Stimulated activated memory B cell treated with anti-CD40 and anti-IgM and Interleukin-4, amounts not matched to agents 10 μg/mL and 1 μg/mL and 100 μg/mL, for 72 hours (primary cell): ENCODE measurements around the gene STXBP5L.
A peak's percentile ranks its signal among the peaks of the same experiment; 100 is the strongest.
"Not testable (repeated sequence)": the region's sequence is repeated elsewhere in the genome, so short reads cannot be mapped to it uniquely, and the experiment has no call there.

Source experiments
- ATAC-seq: fragments of 150-1000 bp; cut with Tn5 transposase; 2 replicates; pipeline ENCODE4 v1.10.0; 2021
- H3K27ac Mint-ChIP-seq: one replicate; pipeline ENCODE4 v1.8.0; 2022; ENCODE audit warnings: mild to moderate bottlenecking, mixed read lengths
- H3K27me3 Mint-ChIP-seq: one replicate; pipeline ENCODE4 v1.8.0; 2022; ENCODE audit warnings: mixed read lengths
- H3K36me3 Mint-ChIP-seq: one replicate; pipeline ENCODE4 v1.8.0; 2022; ENCODE audit warnings: mixed read lengths
- H3K4me1 Mint-ChIP-seq: one replicate; pipeline ENCODE4 v1.8.0; 2022; ENCODE audit warnings: mixed read lengths
- H3K4me3 Mint-ChIP-seq: one replicate; pipeline ENCODE4 v1.8.0; 2022; ENCODE audit warnings: mild to moderate bottlenecking, moderate library complexity, mixed read lengths
- H3K9me3 Mint-ChIP-seq: one replicate; pipeline ENCODE4 v1.8.0; 2022; ENCODE audit warnings: mixed read lengths

STXBP5L gene

GRCh38 chr3:121111914-121112612, 204.1 kb downstream of the STXBP5L start:
- Mint-ChIP-seq H3K27ac (no peak overlapping the region), H3K4me1 (no peaks in the 10 kb centered on the region), H3K27me3 (no peaks in the 10 kb centered on the region), H3K4me3 (no peak overlapping the region), H3K9me3 (peaks cover 9% of the 10 kb centered on the region), H3K36me3 (no peaks in the 10 kb centered on the region)
- no peak for ATAC-seq

- Mint-ChIP-seq H3K4me1 (no peaks in the 10 kb centered on the region), H3K27ac (no peak overlapping the region), H3K36me3 (no peaks in the 10 kb centered on the region), H3K4me3 (no peak overlapping the region), H3K9me3 (no peaks in the 10 kb centered on the region), H3K27me3 (no peaks in the 10 kb centered on the region)
- ATAC-seq, result no peak
Observed at GRCh38 chr3:121126033-121126706, 218.2 kb downstream of the STXBP5L start.

- H3K9me3 Mint-ChIP-seq, result no peaks in the 10 kb centered on the region
- no peaks in the 10 kb centered on the region for H3K4me1 Mint-ChIP-seq
- H3K27ac Mint-ChIP-seq, result no peak overlapping the region
- H3K36me3 Mint-ChIP-seq, result no peaks in the 10 kb centered on the region
- no peak for ATAC-seq
- H3K4me3 Mint-ChIP-seq, result no peak overlapping the region
- H3K27me3 Mint-ChIP-seq, result no peaks in the 10 kb centered on the region
Observed at GRCh38 chr3:121126707-121127035, 218.7 kb downstream of the STXBP5L start.

GRCh38 chr3:121152573-121152972, 244.6 kb downstream of the STXBP5L start:
- H3K4me3 Mint-ChIP-seq, result no peak overlapping the region
- H3K27me3 Mint-ChIP-seq, result no peaks in the 10 kb centered on the region
- H3K9me3 Mint-ChIP-seq, result peaks cover 3% of the 10 kb centered on the region
- ATAC-seq, result no peak
- no peaks in the 10 kb centered on the region for H3K4me1 Mint-ChIP-seq
- no peaks in the 10 kb centered on the region for H3K36me3 Mint-ChIP-seq
- H3K27ac Mint-ChIP-seq, result no peak overlapping the region

- Mint-ChIP-seq H3K9me3 (peaks cover 1% of the 10 kb centered on the region), H3K4me1 (no peaks in the 10 kb centered on the region), H3K27me3 (no peaks in the 10 kb centered on the region), H3K4me3 (no peak overlapping the region), H3K27ac (no peak overlapping the region), H3K36me3 (no peaks in the 10 kb centered on the region)
- ATAC-seq, result no peak
Observed at GRCh38 chr3:121153851-121154250, 245.8 kb downstream of the STXBP5L start.

GRCh38 chr3:121155028-121155427, 247.0 kb downstream of the STXBP5L start:
- Mint-ChIP-seq H3K9me3 (no peaks in the 10 kb centered on the region), H3K27me3 (no peaks in the 10 kb centered on the region), H3K36me3 (no peaks in the 10 kb centered on the region), H3K4me3 (no peak overlapping the region), H3K4me1 (no peaks in the 10 kb centered on the region), H3K27ac (no peak overlapping the region)
- ATAC-seq, result no peak

- no peak overlapping the region for H3K4me3 Mint-ChIP-seq
- H3K27ac Mint-ChIP-seq, result no peak overlapping the region
- no peak for ATAC-seq
- peaks cover 2% of the 10 kb centered on the region for H3K9me3 Mint-ChIP-seq
- no peaks in the 10 kb centered on the region for H3K27me3 Mint-ChIP-seq
- H3K4me1 Mint-ChIP-seq, result no peaks in the 10 kb centered on the region
- H3K36me3 Mint-ChIP-seq, result no peaks in the 10 kb centered on the region
Observed at GRCh38 chr3:121165397-121165837, 257.4 kb downstream of the STXBP5L start.

GRCh38 chr3:121167374-121168139, 259.6 kb downstream of the STXBP5L start:
- no peak overlapping the region for H3K27ac Mint-ChIP-seq
- peaks cover 6% of the 10 kb centered on the region for H3K9me3 Mint-ChIP-seq
- no peaks in the 10 kb centered on the region for H3K27me3 Mint-ChIP-seq
- no peaks in the 10 kb centered on the region for H3K36me3 Mint-ChIP-seq
- ATAC-seq, result no peak
- no peak overlapping the region for H3K4me3 Mint-ChIP-seq
- no peaks in the 10 kb centered on the region for H3K4me1 Mint-ChIP-seq

- no peaks in the 10 kb centered on the region for H3K4me1 Mint-ChIP-seq
- H3K27me3 Mint-ChIP-seq, result no peaks in the 10 kb centered on the region
- no peak overlapping the region for H3K27ac Mint-ChIP-seq
- H3K4me3 Mint-ChIP-seq, result no peak overlapping the region
- no peak for ATAC-seq
- H3K36me3 Mint-ChIP-seq, result no peaks in the 10 kb centered on the region
- peaks cover 18% of the 10 kb centered on the region for H3K9me3 Mint-ChIP-seq
Observed at GRCh38 chr3:121175083-121175482, 267.1 kb downstream of the STXBP5L start.

GRCh38 chr3:121190626-121191025, 282.6 kb downstream of the STXBP5L start:
- not testable (repeated sequence) for H3K27ac Mint-ChIP-seq, H3K36me3 Mint-ChIP-seq, H3K4me1 Mint-ChIP-seq, ATAC-seq, H3K27me3 Mint-ChIP-seq, H3K4me3 Mint-ChIP-seq
- H3K9me3 Mint-ChIP-seq, result peaks cover 20% of the 10 kb centered on the region

- Mint-ChIP-seq H3K36me3 (no peaks in the 10 kb centered on the region), H3K4me1 (no peaks in the 10 kb centered on the region), H3K27ac (no peak overlapping the region), H3K4me3 (no peak overlapping the region), H3K27me3 (no peaks in the 10 kb centered on the region), H3K9me3 (peaks cover 5% of the 10 kb centered on the region)
- no peak for ATAC-seq
Observed at GRCh38 chr3:121202573-121202972, 294.6 kb downstream of the STXBP5L start.

GRCh38 chr3:121223116-121223515, 315.1 kb downstream of the STXBP5L start:
- no peak for ATAC-seq
- Mint-ChIP-seq H3K9me3 (no peaks in the 10 kb centered on the region), H3K36me3 (no peaks in the 10 kb centered on the region), H3K27ac (no peak overlapping the region), H3K4me1 (no peaks in the 10 kb centered on the region), H3K27me3 (no peaks in the 10 kb centered on the region), H3K4me3 (no peak overlapping the region)

GRCh38 chr3:121228971-121229370, 321.0 kb downstream of the STXBP5L start:
- Mint-ChIP-seq H3K9me3 (no peaks in the 10 kb centered on the region), H3K4me3 (no peak overlapping the region), H3K27ac (no peak overlapping the region), H3K27me3 (no peaks in the 10 kb centered on the region), H3K4me1 (no peaks in the 10 kb centered on the region), H3K36me3 (no peaks in the 10 kb centered on the region)
- ATAC-seq, result no peak

- H3K27me3 Mint-ChIP-seq, H3K9me3 Mint-ChIP-seq, H3K4me1 Mint-ChIP-seq, H3K36me3 Mint-ChIP-seq, H3K4me3 Mint-ChIP-seq, H3K27ac Mint-ChIP-seq, ATAC-seq: not testable (repeated sequence)
Observed at GRCh38 chr3:121230194-121230593, 322.2 kb downstream of the STXBP5L start.

GRCh38 chr3:121231872-121232271, 323.9 kb downstream of the STXBP5L start:
- no peaks in the 10 kb centered on the region for H3K9me3 Mint-ChIP-seq

More at GRCh38 chr3:121231872-121232271, 323.9 kb downstream of the STXBP5L start:
- Mint-ChIP-seq H3K4me1 (no peaks in the 10 kb centered on the region), H3K27me3 (no peaks in the 10 kb centered on the region), H3K36me3 (no peaks in the 10 kb centered on the region), H3K27ac (no peak overlapping the region), H3K4me3 (no peak overlapping the region)
- peak; percentile 28 for ATAC-seq
